GM13977 (cell line): ENCODE measurements around the gene MPDZ.

Experiments used
- DNase-seq: peaks from one replicate; pipeline ENCODE4 v3.0.0; 2012; ENCODE audit warnings: low spot score
- in situ Hi-C: fragments of 300-500 bp; cut with MboI; formaldehyde crosslinking; loops from one replicate; pipeline ENCODE4 v1.12.0; 2022; ENCODE audit warnings: low sequenced_read_pairs, low pct_unique_long_range_greater_than_20kb, mixed read lengths, inconsistent platforms; ENCODE audit not compliant: unreplicated experiment
- TF ChIP-seq, protein P1 (sequence below): IDR thresholded peaks from 2 replicates; pipeline ENCODE4 v1.5.1; 2012; ENCODE audit warnings: mild to moderate bottlenecking, control low read depth; ENCODE audit not compliant: insufficient read depth; ENCODE audit errors: extremely low read depth, missing control alignments

MPDZ gene

DNA sequence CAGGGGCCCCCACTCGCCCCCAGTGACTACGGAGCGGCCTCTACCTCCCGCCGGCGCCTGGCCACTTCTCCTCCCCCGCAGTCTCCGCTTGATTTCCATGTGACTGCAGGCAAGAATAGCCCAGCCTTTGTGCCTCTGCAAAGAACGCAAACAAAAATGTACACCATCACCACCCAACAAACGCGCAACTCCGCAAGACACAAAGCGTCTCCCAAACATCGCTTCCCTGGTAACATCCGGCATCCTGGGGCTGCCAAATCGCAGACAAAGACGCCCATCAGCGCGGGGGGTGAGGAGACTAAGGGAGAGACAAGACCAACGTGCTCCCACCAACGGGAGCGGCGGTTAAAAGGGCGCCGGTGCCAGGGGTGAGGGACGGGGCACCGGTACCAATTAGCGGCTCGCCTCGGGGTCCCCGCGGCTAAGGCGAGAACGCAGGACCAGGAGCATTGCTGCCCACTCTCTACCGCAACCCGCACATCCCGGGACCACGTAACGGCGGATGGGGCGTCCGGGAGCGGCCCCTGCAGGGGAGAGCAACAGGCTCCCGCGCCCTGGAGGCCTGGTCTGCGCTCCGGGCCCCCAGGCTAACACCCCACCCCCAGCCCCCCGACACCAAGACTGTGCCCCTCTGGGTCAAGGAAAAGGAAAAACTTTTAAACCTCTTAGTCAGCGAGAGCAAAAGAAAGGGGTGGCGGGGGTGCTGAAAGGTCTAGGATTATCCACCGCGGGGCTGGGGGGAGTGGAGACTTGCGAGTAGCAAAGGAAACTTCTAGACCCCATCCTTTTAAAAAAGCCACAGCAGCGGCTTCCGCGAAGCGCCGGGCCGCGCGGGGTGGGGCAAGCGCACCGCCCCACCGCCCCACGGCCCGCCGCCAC is 885 bp downstream of the MPDZ start:
- TF ChIP-seq, protein P1, sequence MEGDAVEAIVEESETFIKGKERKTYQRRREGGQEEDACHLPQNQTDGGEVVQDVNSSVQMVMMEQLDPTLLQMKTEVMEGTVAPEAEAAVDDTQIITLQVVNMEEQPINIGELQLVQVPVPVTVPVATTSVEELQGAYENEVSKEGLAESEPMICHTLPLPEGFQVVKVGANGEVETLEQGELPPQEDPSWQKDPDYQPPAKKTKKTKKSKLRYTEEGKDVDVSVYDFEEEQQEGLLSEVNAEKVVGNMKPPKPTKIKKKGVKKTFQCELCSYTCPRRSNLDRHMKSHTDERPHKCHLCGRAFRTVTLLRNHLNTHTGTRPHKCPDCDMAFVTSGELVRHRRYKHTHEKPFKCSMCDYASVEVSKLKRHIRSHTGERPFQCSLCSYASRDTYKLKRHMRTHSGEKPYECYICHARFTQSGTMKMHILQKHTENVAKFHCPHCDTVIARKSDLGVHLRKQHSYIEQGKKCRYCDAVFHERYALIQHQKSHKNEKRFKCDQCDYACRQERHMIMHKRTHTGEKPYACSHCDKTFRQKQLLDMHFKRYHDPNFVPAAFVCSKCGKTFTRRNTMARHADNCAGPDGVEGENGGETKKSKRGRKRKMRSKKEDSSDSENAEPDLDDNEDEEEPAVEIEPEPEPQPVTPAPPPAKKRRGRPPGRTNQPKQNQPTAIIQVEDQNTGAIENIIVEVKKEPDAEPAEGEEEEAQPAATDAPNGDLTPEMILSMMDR, result no peak
- DNase-seq, result no peak
- in situ Hi-C loops, result no loop called here

DNA sequence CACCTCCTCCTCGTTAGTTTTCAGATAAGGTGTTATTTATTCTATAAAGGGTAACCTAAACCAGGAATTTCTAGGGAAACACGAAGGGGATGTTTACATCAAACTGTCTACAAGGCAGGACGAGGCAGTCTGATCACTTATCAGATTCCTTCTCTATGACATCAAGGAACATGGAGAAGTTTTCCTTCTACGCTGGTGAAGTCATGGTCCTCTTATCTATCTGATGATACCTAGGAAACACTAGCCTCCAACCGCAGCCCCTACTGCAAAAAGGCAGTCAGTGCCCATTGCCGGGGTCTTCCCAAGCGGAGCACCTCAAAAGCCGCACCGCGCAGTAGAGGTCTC is 1.5 kb downstream of the MPDZ start:
- in situ Hi-C loops, result no loop called here
- DNase-seq, result no peak
- TF ChIP-seq, protein P1, result no peak

DNA sequence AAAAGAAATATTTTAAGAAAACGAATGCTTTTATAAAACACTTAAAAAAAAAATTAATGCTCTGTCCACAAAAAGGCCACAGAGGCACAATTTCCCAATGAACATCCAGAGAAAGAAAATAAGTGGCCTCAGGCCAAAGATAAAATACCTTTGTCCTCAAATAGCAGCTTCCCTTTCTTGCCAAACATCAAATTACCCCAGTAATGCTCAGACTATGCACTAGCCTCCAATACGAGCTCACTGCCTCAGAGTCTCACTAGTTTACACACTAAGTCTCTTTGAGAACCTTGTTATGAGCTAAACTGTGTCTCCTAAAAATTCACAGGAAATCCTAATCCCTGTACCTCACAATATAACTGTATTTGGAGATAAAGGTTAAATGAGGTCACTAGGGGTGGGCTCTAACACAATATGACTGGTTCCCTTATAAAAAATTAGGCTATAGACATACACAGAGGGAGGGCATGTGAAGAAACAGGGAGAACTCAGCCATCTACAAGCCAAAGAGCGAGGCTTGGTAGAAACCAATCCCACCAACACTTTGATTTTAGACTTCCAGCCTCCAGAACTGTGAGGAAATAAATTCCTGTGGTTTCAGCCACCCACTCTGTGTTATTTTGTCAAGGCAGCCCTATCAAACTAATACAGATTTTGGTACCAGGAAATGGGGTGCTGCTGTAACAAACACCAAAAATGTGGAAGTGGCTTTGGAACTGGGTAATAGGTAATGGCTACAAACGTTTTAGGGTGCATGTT is 4.4 kb downstream of the MPDZ start:
- no peak for DNase-seq
- in situ Hi-C loops, result no loop called here
- TF ChIP-seq, protein P1, result no peak

DNA sequence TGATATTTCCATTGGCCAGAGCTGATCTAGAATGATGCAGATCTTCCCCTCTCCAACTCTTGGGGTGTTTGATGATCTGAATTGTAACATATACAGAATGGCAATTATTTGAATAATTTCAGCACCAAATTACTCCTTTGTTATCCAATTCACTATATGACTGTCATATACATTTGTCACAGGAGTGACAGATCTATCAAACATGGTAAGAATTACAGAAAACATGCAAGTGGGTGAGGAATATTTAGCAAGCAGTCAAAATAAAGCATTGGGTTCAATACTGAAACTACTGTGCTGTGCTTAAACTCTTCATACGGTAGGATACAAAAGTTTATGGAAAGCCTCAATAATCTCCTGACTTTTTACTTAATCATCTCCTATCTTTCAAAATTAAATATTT is 8.8 kb downstream of the MPDZ start:
- TF ChIP-seq, protein P1, result no peak
- in situ Hi-C loops, result no loop called here
- DNase-seq, result no peak

DNA sequence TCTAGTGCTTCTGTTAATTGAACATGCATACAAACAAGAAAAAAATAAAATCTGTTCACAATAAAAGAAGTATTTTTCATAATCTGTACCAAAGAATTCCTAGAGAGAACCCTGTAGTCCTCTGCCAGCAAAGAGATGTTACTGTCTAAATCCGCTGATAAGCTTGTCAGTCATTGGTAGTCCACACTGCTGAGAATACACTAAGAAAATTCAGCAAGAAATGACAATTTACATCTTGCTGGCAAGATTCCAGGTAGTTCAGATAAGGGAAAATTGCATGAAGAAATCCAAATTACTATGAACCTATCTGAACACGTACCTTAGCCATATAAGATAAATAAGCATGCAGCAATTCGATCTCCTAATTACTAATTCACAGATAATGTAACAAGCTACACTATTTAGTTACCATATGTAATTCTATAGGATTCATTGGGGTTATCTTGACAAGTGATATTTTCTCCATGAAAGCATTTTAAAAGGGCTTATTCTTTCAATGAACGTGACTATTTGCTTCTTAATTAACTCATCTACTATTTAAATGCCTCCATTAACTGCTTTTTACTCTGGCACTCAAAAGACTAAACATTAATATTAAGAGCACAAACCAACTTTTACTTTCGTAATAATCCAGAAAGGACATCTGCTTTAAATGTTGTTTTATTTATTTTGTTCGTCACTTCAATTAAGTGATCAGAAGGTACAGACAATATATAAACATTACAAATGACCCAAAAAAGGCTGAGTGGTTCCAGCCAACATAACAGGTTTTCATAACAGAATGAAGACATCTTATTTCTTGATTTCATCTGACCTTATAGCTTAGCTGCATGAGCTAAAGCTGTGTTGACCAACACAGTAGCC is 9.7 kb downstream of the MPDZ start:
- no peak for DNase-seq
- TF ChIP-seq, protein P1, result no peak
- in situ Hi-C loops, result no loop called here

DNA sequence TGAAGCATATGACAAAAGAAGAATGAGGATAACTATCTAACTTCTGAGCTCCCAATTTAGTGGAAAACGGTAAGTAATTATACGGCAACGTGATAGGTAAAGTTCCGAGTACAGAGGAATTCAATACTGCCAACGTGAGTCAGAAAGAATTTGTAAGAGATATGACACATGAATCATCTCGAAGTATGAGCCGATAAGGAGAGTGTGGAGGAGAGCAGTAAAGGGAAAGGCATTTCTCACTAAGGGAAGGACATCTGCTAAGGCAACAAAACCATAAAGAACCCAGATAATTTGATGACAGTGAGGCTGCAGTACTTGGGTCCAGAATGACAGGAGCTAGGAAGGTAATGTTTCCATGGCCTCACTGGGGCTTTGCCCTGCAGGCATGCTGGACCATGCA is 11.0 kb downstream of the MPDZ start:
- no peak for DNase-seq
- TF ChIP-seq, protein P1, result no peak
- in situ Hi-C loops, result no loop called here
